ENCODE data around the gene SCAMP2. TPM values are rescaled to one million over a fixed set of nuclear protein-coding genes. Genes with fewer than 3 reads are reported as not detected.

SCAMP2 gene
- total and polyA plus RNA-seq, 10 donors, result 34.7 to 129 (median 98.6) TPM

- 91 to 96% (median 92%) methylated on average over 9 of the region's 9 CpGs for WGBS, 5 donors
- no peaks in the 10 kb centered on the region for H3K4me1 ChIP-seq
- no peak overlapping the region for H3K27ac ChIP-seq
- TF ChIP-seq POLR2AphosphoS5 (IDR thresholded peaks at IDR 0.05) (no peak), CTCF (IDR thresholded peaks at IDR 0.05 in 8 of 11, conservative IDR thresholded peaks at IDR 0.05 in 3 of 11) (no peak), POLR2A (IDR thresholded peaks at IDR 0.05) (no peak)
- peaks cover 0 to 76% (median 49%) of the 10 kb centered on the region in 6 donors for H3K36me3 ChIP-seq
- no peaks in the 10 kb centered on the region for H3K9me3 ChIP-seq
- DNase-seq, result no peak
- H3K4me3 ChIP-seq, result no peak overlapping the region
- intact Hi-C loops (cut with DNase I; ENCODE audit: low total_unique reads), result no loop called here
- no peaks in the 10 kb centered on the region for H3K27me3 ChIP-seq (replicated peaks in 1 of 7)
These were observed 39.9 kb upstream of the SCAMP2 start for GRCh38 chr15:74913041-74913440.

DNA sequence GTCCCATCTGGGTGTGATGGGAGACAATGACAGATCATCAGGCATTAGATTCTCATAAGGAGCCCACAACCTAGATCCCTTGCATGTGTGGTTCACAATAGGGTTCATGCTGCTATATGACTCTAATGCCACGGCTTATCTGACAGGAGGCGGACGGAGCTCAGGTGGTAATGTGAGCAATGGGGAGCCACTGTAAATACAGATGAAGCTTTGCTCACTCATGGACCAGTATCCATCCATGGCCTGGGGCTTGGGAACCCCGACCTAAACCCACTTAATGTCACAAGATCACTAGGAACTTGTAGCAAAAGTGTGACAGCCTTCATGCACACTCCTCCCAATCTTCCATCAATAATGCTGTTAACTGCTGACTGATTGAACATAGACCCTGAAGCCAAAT, 35.5 kb upstream of the SCAMP2 start:
- no peaks in the 10 kb centered on the region for H3K27me3 ChIP-seq (replicated peaks in 1 of 7)
- peaks cover 16 to 36% (median 32%) of the 10 kb centered on the region in 6 donors for H3K4me1 ChIP-seq
- no peaks in the 10 kb centered on the region for H3K9me3 ChIP-seq
- H3K27ac ChIP-seq, result no peak overlapping the region
- intact Hi-C loops (cut with DNase I; ENCODE audit: low total_unique reads), result no loop called here
- WGBS, 5 donors, result 93 to 100% (median 96%) methylated on average over 4 of the region's 4 CpGs
- DNase-seq, result peak; percentile 52
- TF ChIP-seq POLR2AphosphoS5 (IDR thresholded peaks at IDR 0.05) (no peak), POLR2A (IDR thresholded peaks at IDR 0.05) (no peak), CTCF (IDR thresholded peaks at IDR 0.05 in 8 of 11, conservative IDR thresholded peaks at IDR 0.05 in 3 of 11) (no peak)
- H3K4me3 ChIP-seq, result no peak overlapping the region
- H3K36me3 ChIP-seq, result peaks cover 0 to 48% (median 26%) of the 10 kb centered on the region in 6 donors

DNA sequence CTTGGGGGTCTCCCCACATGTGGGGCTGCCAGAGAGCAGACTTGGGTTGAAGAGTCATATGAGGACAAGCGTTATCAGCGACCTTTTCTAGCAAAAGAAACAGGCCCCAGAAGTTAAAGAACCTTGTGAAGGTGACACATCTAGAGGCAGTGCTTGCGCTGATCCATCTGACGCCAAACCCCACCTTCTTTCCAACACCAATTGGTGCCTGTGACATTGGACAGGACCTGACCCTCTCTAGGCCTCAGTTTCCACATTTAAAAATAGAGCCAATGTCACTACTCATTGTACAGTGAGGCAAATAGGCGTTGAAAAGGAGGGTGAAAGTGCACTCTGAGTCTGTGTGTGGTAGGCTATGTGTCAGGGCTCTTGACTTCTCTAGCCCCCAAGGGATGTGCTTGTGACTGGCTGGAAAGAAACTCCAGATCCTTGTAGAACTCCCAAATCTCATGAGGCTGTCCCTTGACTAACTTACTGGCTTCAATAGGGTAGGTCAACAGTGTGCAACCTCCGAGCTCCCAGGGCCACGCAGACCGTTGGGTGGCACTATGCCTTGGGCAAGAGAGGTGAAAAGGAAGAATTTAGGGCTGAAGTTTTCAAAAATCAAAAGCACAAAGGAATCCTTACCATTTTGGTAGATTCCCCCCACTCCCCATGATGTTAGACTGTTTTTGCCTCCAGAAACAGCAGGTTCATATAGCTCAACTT, 34.2 kb upstream of the SCAMP2 start:
- Histone ChIP-seq H3K27ac (peak overlapping the region; percentile 89 to 97 (median 93)), H3K36me3 (peaks cover 0 to 48% (median 25%) of the 10 kb centered on the region in 6 donors), H3K9me3 (no peaks in the 10 kb centered on the region), H3K4me1 (peaks cover 16 to 49% (median 42%) of the 10 kb centered on the region in 6 donors), H3K4me3 (peak overlapping the region; percentile 66 to 95 (median 91)), H3K27me3 (replicated peaks in 1 of 7) (no peaks in the 10 kb centered on the region)
- peak; percentile 44 for DNase-seq
- WGBS, 5 donors, result 50 to 60% (median 53%) methylated on average over 8 of the region's 8 CpGs
- TF ChIP-seq CTCF (IDR thresholded peaks at IDR 0.05 in 8 of 11, conservative IDR thresholded peaks at IDR 0.05 in 3 of 11) (no peak), POLR2A (IDR thresholded peaks at IDR 0.05) (no peak), POLR2AphosphoS5 (IDR thresholded peaks at IDR 0.05) (no peak)
- intact Hi-C loops (cut with DNase I; ENCODE audit: low total_unique reads), result no loop called here

DNA sequence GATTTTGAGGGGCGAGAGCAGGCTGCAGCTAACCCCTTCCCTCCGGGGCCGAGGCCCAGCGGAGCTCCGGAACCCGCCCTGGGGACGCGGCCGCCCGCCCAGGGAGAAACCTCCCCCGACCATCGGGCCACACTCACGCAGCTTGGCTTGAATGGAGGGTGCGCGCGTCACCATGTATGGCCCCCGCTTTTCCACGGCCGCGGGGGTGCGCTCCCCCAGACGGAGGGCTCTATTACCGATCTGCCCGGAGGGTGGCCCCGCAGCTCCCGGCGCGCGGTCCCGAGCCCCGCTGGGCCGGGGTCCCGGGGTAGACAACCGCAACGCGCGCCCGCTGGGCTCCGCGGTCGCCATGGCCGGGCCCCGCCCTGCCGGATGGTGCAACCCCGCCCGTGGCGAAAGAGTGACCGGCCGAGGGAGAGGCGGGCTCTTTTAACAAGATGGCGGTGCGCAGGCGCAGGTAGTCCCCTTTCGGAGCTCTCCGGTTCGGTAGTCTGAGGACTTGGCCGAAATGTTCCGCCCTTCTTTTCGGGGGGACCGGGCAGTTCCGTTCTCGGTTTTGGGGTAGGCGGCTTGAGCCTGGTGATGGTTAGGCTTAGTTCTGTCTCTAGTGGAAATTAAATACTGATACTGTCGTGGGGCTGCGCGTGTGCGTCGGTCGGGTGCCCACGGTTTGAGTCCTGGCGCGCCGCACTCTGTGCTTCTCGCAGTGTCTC, 33.4 kb upstream of the SCAMP2 start, which contains the start of gene FAM219B:
TSS of gene FAM219B (minus strand) at position 402 of the 713 bp plus-strand sequence. CDS start at position 351, 51 bp downstream.
- Histone ChIP-seq H3K9me3 (no peaks in the 10 kb centered on the region), H3K4me1 (peaks cover 20 to 56% (median 49%) of the 10 kb centered on the region in 6 donors), H3K27me3 (replicated peaks in 1 of 7) (no peaks in the 10 kb centered on the region), H3K4me3 (peak within 1 kb of the TSS; percentile 66 to 95 (median 91)), H3K36me3 (peaks cover 0 to 48% (median 27%) of the 10 kb centered on the region in 6 donors), H3K27ac (peak within 1 kb of the TSS; percentile 89 to 97 (median 93))
- WGBS, 5 donors, result 0 to 2% (median 0%) methylated on average over 38 to 74 of the region's 74 CpGs
- intact Hi-C loops (cut with DNase I; ENCODE audit: low total_unique reads), result no loop called here
- peak; percentile 99 for DNase-seq
- peak in 3 of 11 experiments; percentile 9 to 18 (median 12) for TF ChIP-seq CTCF (IDR thresholded peaks at IDR 0.05 in 8 of 11, conservative IDR thresholded peaks at IDR 0.05 in 3 of 11)
- peak; percentile 87 to 91 (median 91) for TF ChIP-seq POLR2AphosphoS5 (IDR thresholded peaks at IDR 0.05)
- TF ChIP-seq POLR2A (IDR thresholded peaks at IDR 0.05), result peak in 1 of 3 donors; percentile 13
